Measurements from ENCODE around the gene ALDH1B1.

GRCh38 chr9:38405785-38406184 is 13.3 kb downstream of the ALDH1B1 start:
- TF ChIP-seq CTCF (IDR thresholded peaks at IDR 0.05) (no peak), POLR2A (IDR thresholded peaks at IDR 0.05) (no peak)

All from uterus (tissue), 2 donors.